ENCODE results near the gene SLAMF6. TPM values are rescaled to one million over a fixed set of nuclear protein-coding genes. Genes with fewer than 3 reads are reported as not detected.
"Not testable (repeated sequence)": the region's sequence is repeated elsewhere in the genome, so short reads cannot be mapped to it uniquely, and the experiment has no call there.

The SLAMF6 gene
- total and polyA plus RNA-seq, 2 experiments from 2014 or later: not detected

GRCh38 chr1:160519642-160520435, 3.2 kb downstream of the SLAMF6 start:
- no peak for DNase-seq
- Histone ChIP-seq H3K4me2 (ENCODE audit: unreplicated experiment) (no peak overlapping the region), H3F3A (ENCODE audit: insufficient read depth) (no peaks in the 10 kb centered on the region), H3K9me2 (ENCODE audit: insufficient read depth) (no peaks in the 10 kb centered on the region), H4K20me1 (ENCODE audit: insufficient read depth) (no peaks in the 10 kb centered on the region), H3K4me3 (no peak overlapping the region), H3K27ac (no peak overlapping the region), H3K4me1 (ENCODE audit: insufficient read depth) (no peaks in the 10 kb centered on the region), H3K9ac (no peak overlapping the region), H3K9me3 (ENCODE audit: low read depth) (no peaks in the 10 kb centered on the region), H2AFZ (no peak overlapping the region), H3K36me3 (ENCODE audit: low read depth) (no peaks in the 10 kb centered on the region), H3K27me3 (replicated peaks; ENCODE audit: insufficient read depth) (no peaks in the 10 kb centered on the region), H3K79me2 (ENCODE audit: insufficient read depth) (no peaks in the 10 kb centered on the region)
- in situ Hi-C loops (cut with MboI): no loop called here
- WGBS, 2 experiments (ENCODE audit: low coverage in 1 of 2, low lambda C conversion rate in 2 of 2, missing lambda C conversion rate in 2 of 2): 19 to 20% methylated on average over 5 of the region's 5 CpGs
- no peak for TF ChIP-seq EZH2phosphoT487 (IDR thresholded peaks at IDR 0.05; ENCODE audit: insufficient read depth, low read depth)
- no peak for TF ChIP-seq EZH2 (IDR thresholded peaks at IDR 0.05; ENCODE audit: insufficient read depth, poor library complexity, severe bottlenecking)

GRCh38 chr1:160517519-160517918, 5.5 kb downstream of the SLAMF6 start:
- in situ Hi-C loops (cut with MboI): not testable (repeated sequence)

GRCh38 chr1:160515908-160516307, 7.1 kb downstream of the SLAMF6 start:
- H3K9ac ChIP-seq; H3K27me3 ChIP-seq (replicated peaks; ENCODE audit: insufficient read depth); H3K4me1 ChIP-seq (ENCODE audit: insufficient read depth); H3K27ac ChIP-seq; H2AFZ ChIP-seq; H3K79me2 ChIP-seq (ENCODE audit: insufficient read depth); H3K4me2 ChIP-seq (ENCODE audit: unreplicated experiment); H3K36me3 ChIP-seq (ENCODE audit: low read depth); H3K9me3 ChIP-seq (ENCODE audit: low read depth); H3K4me3 ChIP-seq; H3K9me2 ChIP-seq (ENCODE audit: insufficient read depth); DNase-seq; in situ Hi-C loops (cut with MboI); H4K20me1 ChIP-seq (ENCODE audit: insufficient read depth); H3F3A ChIP-seq (ENCODE audit: insufficient read depth): not testable (repeated sequence)
- 0% methylated on average over 1 of the region's 1 CpG for WGBS, 2 experiments (ENCODE audit: low coverage in 1 of 2, low lambda C conversion rate in 2 of 2, missing lambda C conversion rate in 2 of 2)

More at GRCh38 chr1:160517519-160517918, 5.5 kb downstream of the SLAMF6 start:
- not testable (repeated sequence) for H3K9me2 ChIP-seq (ENCODE audit: insufficient read depth); H3K27me3 ChIP-seq (replicated peaks; ENCODE audit: insufficient read depth); H3F3A ChIP-seq (ENCODE audit: insufficient read depth); H4K20me1 ChIP-seq (ENCODE audit: insufficient read depth); DNase-seq; H2AFZ ChIP-seq; H3K4me1 ChIP-seq (ENCODE audit: insufficient read depth); H3K79me2 ChIP-seq (ENCODE audit: insufficient read depth); H3K27ac ChIP-seq; H3K9ac ChIP-seq; H3K36me3 ChIP-seq (ENCODE audit: low read depth); H3K9me3 ChIP-seq (ENCODE audit: low read depth); H3K4me3 ChIP-seq; H3K4me2 ChIP-seq (ENCODE audit: unreplicated experiment)
- WGBS, 2 experiments (ENCODE audit: low coverage in 1 of 2, low lambda C conversion rate in 2 of 2, missing lambda C conversion rate in 2 of 2): 4 to 7% methylated on average over 2 of the region's 2 CpGs

- Histone ChIP-seq H3K4me1 (ENCODE audit: insufficient read depth) (no peaks in the 10 kb centered on the region), H3K79me2 (ENCODE audit: insufficient read depth) (no peaks in the 10 kb centered on the region), H3K36me3 (ENCODE audit: low read depth) (no peaks in the 10 kb centered on the region), H2AFZ (no peak overlapping the region), H3F3A (ENCODE audit: insufficient read depth) (no peaks in the 10 kb centered on the region), H3K4me3 (no peak overlapping the region), H3K9me2 (ENCODE audit: insufficient read depth) (no peaks in the 10 kb centered on the region), H3K27ac (no peak overlapping the region), H3K27me3 (replicated peaks; ENCODE audit: insufficient read depth) (no peaks in the 10 kb centered on the region), H3K9ac (no peak overlapping the region), H3K4me2 (ENCODE audit: unreplicated experiment) (no peak overlapping the region), H4K20me1 (ENCODE audit: insufficient read depth) (no peaks in the 10 kb centered on the region), H3K9me3 (ENCODE audit: low read depth) (no peaks in the 10 kb centered on the region)
- DNase-seq: no peak
- in situ Hi-C loops (cut with MboI): no loop called here
- TF ChIP-seq EZH2 (IDR thresholded peaks at IDR 0.05; ENCODE audit: insufficient read depth, poor library complexity, severe bottlenecking) (no peak), EZH2phosphoT487 (IDR thresholded peaks at IDR 0.05; ENCODE audit: insufficient read depth, low read depth) (no peak)
- 10 to 13% methylated on average over 2 of the region's 2 CpGs for WGBS, 2 experiments (ENCODE audit: low coverage in 1 of 2, low lambda C conversion rate in 2 of 2, missing lambda C conversion rate in 2 of 2)
These were observed 18.4 kb downstream of the SLAMF6 start for GRCh38 chr1:160504651-160505050.

- H3K4me3 ChIP-seq: no peak overlapping the region
- H3K27me3 ChIP-seq (replicated peaks; ENCODE audit: insufficient read depth): no peaks in the 10 kb centered on the region
- in situ Hi-C loops (cut with MboI): no loop called here
- H3K4me2 ChIP-seq (ENCODE audit: unreplicated experiment): no peak overlapping the region
- no peak for DNase-seq
- H3K9ac ChIP-seq: no peak overlapping the region
- no peaks in the 10 kb centered on the region for H3K9me3 ChIP-seq (ENCODE audit: low read depth)
- no peaks in the 10 kb centered on the region for H4K20me1 ChIP-seq (ENCODE audit: insufficient read depth)
- H3F3A ChIP-seq (ENCODE audit: insufficient read depth): no peaks in the 10 kb centered on the region
- H3K36me3 ChIP-seq (ENCODE audit: low read depth): no peaks in the 10 kb centered on the region
- no peak overlapping the region for H2AFZ ChIP-seq
- TF ChIP-seq EZH2phosphoT487 (IDR thresholded peaks at IDR 0.05; ENCODE audit: insufficient read depth, low read depth) (no peak), EZH2 (IDR thresholded peaks at IDR 0.05; ENCODE audit: insufficient read depth, poor library complexity, severe bottlenecking) (no peak)
- no peaks in the 10 kb centered on the region for H3K9me2 ChIP-seq (ENCODE audit: insufficient read depth)
- H3K27ac ChIP-seq: no peak overlapping the region
- 40 to 43% methylated on average over 6 of the region's 6 CpGs for WGBS, 2 experiments (ENCODE audit: low coverage in 1 of 2, low lambda C conversion rate in 2 of 2, missing lambda C conversion rate in 2 of 2)
- H3K4me1 ChIP-seq (ENCODE audit: insufficient read depth): no peaks in the 10 kb centered on the region
- H3K79me2 ChIP-seq (ENCODE audit: insufficient read depth): no peaks in the 10 kb centered on the region
These were observed 20.0 kb downstream of the SLAMF6 start for GRCh38 chr1:160503087-160503486.

Measured in GM23248 (cell line).